SK-N-MC (cell line): ENCODE data around the gene SYNPO2.

Experiments
- EZH2 ChIP-seq: fragments of 200-600 bp; sonication (generic); IDR thresholded peaks from one replicate; pipeline ENCODE4 v1.6.1; 2017; ENCODE audit warnings: antibody characterized with exemption
- FOXP2 ChIP-seq: optimal IDR thresholded peaks from 2 replicates; pipeline ENCODE3; 2011; ENCODE audit warnings: mild to moderate bottlenecking, moderate library complexity; ENCODE audit not compliant: insufficient read depth; ENCODE audit errors: extremely low read length, control extremely low read depth
- POLR2AphosphoS5 ChIP-seq: IDR thresholded peaks from 2 replicates; pipeline ENCODE4 v1.6.1; 2012; ENCODE audit warnings: mild to moderate bottlenecking, low read depth, low read length, borderline replicate concordance

GRCh38 chr4:118939169-118939783, 50.6 kb downstream of the SYNPO2 start:
- TF ChIP-seq EZH2: no peak
- TF ChIP-seq POLR2AphosphoS5: no peak
- no peak for TF ChIP-seq FOXP2
